GM18502 (cell line): ENCODE measurements around the gene YJEFN3.

Source experiments
- ATAC-seq: cut with Tn5 transposase; IDR thresholded peaks from one replicate; pipeline ENCODE4 v1.9.1; 2021; ENCODE audit warnings: mild to moderate bottlenecking; ENCODE audit not compliant: unreplicated experiment, poor library complexity

YJEFN3 gene

GRCh38 chr19:19575411-19575810 lies 46.7 kb downstream of the YJEFN3 start:
- ATAC-seq, result no peak

GRCh38 chr19:19578252-19578651 lies 49.5 kb downstream of the YJEFN3 start:
- no peak for ATAC-seq

GRCh38 chr19:19579533-19580361 lies 51.0 kb downstream of the YJEFN3 start:
- no peak for ATAC-seq

- ATAC-seq, result no peak
These were observed 51.7 kb downstream of the YJEFN3 start for GRCh38 chr19:19580418-19580817.

GRCh38 chr19:19581391-19581790 lies 52.7 kb downstream of the YJEFN3 start:
- ATAC-seq, result no peak

- ATAC-seq, result no peak
These were observed 53.8 kb downstream of the YJEFN3 start for GRCh38 chr19:19582471-19582870.

- ATAC-seq, result no peak
These were observed 55.6 kb downstream of the YJEFN3 start for GRCh38 chr19:19584356-19584755.
